HG03280 (cell line): ENCODE data around the gene INO80.
"Not testable (repeated sequence)": the region's sequence is repeated elsewhere in the genome, so short reads cannot be mapped to it uniquely, and the experiment has no call there.

Experiments
- ATAC-seq: cut with Tn5 transposase; IDR thresholded peaks from one replicate; pipeline ENCODE4 v1.9.1; 2021; ENCODE audit warnings: mild to moderate bottlenecking, moderate library complexity; ENCODE audit not compliant: unreplicated experiment

INO80 gene

DNA sequence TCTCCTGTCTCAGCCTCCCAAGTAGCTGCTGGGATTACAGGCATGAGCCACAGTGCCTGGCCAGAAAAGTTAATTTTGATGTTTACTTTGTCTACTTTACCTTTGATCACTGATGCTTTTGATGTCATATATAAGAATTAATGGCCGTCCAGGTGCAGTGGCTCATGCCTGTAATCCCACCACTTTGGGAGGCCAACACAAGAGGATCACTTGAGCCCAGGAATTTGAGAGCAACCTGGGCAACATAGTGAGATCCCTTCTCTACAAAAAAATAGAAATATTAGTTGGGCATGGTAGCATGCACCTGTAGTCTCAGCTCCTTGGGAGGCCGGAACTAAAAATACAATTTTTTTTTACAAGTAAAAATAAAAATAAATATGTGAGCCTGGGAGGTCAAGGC, 6.8 kb upstream of the INO80 start:
- ATAC-seq, result no peak

GRCh38 chr15:41121951-41122350, 5.9 kb upstream of the INO80 start:
- no peak for ATAC-seq

DNA sequence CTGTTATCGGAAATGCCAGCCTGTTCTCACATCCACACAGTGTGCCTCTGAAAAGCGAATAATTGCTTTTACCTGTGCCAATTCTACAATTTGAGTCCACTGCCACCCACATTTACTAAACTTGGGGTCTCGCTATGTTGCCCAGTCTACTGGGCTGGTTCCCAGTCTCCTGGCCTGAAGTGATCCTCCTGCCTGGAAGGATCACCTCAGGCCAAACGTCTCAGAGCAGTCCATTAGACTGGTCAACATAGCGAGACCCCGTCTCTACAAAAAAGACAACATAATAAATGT, 827 bp upstream of the INO80 start:
- no peak for ATAC-seq

- ATAC-seq, result peak; percentile 54
These were observed 396 bp downstream of the INO80 start for GRCh38 chr15:41115652-41116115.

DNA sequence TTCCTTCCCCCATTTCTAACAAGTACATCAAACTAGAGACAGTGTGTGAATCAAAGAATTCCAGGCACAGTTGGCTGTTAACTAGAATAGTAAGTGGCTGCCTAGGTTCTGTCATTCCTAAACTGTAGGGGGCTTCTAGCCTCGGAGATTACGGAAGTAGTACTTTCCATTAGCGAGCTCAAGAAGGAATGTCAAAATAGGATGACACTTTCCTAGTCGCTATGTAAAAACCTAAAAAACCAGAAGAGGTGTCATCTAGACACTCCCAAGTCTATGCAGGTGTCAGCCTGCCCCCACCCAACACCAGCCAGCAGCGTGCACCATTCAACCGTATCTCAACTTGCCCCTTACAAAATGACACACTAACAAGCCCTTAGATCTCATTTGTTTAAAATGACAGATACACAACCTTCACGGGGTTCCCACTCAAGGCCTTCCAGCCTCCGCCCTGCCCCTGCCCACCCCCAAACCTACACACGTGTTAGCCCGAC, 874 bp downstream of the INO80 start:
- peak; percentile 8 for ATAC-seq

DNA sequence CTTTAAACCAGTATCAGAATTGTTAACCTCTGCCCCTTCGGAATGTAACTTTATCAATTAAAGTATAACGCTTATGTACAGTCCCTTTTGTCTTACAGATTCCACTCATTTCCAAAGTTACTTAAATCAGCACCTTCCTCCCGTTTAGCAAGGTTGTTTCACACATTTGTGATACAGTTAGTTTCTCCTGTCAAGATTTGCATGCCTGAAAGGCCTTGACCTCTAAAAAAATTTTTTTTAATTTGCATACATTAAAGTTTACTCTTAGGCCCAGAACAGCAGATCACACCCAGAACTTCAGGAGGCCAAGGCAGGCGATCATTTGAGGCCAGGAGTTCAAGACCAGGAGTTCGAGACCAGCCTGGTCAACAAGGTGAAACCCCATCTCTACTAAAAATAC, 9.1 kb downstream of the INO80 start:
- no peak for ATAC-seq

- ATAC-seq, result no peak
These were observed 10.4 kb downstream of the INO80 start for GRCh38 chr15:41105348-41106334.

- ATAC-seq, result no peak
These were observed 11.8 kb downstream of the INO80 start for GRCh38 chr15:41104234-41104633.

DNA sequence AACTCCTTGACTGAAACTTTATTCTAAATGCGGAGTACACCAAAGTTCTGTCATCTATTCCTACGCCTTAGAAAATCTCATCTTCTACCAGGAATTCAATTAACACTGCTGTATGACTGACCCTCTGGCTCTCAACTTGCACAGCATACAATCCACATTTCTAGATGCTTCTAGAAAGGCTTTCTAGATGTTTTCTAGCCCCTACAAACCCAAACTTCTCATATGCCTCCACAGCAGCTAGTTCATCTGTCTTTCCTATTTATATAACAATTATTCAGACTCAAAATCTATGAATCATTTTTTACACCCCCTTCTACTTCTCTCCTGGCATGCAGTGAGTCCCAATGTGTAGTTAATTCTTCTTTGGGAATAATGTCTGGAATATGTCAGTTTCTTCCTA, 13.2 kb downstream of the INO80 start:
- ATAC-seq, result no peak

DNA sequence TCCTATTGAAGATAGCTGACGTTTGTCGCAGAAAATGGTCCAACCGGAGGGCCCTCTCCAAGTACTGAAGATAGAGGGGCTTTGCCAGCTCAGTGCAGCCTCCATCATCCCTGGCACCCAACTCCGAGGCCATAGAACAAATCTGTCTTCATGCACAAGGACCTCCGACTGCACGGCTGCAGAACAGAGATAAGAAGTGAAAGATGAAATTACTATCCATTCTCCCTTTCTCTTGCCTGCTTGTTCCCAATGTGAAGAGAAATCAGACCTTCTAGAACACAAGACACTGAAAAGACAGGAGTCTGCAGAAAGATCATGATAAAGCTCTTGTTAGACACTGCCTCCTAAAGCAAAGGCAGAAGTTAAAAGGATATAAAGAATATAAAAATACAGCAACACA, 19.9 kb downstream of the INO80 start:
- no peak for ATAC-seq

GRCh38 chr15:41085029-41085428, 31.1 kb downstream of the INO80 start:
- ATAC-seq, result no peak

DNA sequence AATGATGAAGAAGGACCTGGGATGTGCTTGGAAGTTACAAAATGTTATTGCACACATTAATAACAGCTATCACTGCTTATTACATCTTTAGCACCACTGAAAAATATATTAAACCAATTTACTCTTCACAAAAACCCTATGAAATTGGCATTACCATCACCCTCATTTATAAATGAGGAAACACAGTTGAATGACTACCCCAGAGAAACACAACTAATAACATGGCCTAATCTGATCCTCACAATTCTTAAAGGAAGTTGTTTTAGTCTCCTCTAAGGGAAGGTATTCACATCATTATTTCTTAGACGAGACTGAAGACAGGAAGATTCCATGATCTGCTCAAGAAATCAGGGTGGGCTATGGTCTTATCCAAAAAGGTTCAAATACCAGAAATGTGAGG, 35.9 kb downstream of the INO80 start:
- ATAC-seq, result no peak

GRCh38 chr15:41079717-41080116, 36.4 kb downstream of the INO80 start:
- ATAC-seq, result no peak

DNA sequence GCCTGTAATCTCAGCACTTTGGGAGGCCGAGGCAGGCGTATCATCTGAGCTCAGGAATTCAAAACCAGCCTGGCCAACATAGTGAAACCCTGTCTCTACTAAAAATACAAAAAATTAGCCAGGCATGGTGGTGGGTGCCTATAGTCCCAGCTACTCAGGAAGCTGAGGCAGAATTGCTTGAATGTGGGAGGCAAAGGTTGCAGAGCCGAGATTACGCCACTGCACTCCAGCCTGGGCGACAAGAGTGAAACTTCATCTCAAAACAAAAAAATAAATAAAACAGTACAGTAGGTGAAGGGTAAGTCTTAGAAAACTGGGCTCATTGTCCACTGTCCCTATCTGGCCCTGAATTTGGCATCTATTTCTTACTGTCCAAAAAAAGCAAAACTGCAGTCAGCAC, 37.2 kb downstream of the INO80 start:
- not testable (repeated sequence) for ATAC-seq

DNA sequence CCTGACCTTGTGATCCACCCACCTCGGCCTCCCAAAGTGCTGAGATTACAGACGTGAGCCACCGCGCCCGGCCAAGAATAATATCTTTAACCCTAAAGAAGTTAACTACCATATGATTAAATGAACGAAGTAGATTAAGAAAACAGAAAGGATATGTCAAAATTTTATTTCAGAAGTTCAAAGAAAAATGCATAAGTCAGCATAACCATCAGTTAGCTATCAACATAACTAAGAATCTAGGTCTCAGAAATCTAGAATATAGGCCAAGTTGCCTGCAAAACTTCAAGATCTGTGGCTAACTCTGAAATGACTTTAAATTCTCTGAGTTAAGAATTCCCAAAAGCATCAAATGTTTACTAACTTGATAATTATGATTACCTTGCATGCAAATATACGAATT, 38.0 kb downstream of the INO80 start:
- no peak for ATAC-seq

- no peak for ATAC-seq
These were observed 43.1 kb downstream of the INO80 start for GRCh38 chr15:41073028-41073427.

DNA sequence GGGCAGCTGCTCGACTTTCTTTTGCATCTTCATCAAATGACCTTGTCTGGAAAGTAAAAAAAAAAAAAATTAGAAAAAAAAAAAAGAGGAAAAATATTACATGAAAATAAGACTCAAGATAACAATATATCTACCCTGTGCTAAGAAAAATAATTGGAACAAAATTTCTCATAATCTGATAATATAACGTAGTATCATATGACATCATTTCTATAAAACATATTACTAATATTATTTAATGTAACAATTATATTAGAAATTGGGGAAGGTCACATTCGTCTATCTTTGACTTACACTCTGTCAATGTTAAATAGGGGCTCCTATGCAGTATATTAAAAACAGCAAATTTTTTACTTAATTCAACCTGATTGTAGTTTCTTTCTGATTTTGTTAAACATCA, 44.1 kb downstream of the INO80 start:
- ATAC-seq, result no peak

DNA sequence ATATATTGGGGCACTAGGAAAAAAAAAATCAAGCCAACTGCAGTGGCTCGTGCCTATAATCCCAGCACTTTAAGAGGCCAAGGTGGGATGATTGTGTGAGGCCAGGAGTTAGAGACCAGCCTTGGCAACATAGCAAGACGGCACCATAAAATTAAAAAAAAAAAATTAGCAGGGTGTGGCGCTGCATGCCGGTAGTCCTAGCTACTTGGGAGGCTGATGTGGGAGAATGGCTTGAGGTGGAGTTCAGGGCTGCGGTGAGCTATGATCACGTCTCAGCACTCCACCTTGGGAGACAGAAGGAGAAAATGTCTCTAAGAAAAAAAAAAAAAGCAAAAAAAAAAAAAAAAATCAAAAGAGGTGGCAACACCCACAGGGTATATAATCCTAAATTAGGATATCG, 49.6 kb downstream of the INO80 start:
- ATAC-seq, result no peak

DNA sequence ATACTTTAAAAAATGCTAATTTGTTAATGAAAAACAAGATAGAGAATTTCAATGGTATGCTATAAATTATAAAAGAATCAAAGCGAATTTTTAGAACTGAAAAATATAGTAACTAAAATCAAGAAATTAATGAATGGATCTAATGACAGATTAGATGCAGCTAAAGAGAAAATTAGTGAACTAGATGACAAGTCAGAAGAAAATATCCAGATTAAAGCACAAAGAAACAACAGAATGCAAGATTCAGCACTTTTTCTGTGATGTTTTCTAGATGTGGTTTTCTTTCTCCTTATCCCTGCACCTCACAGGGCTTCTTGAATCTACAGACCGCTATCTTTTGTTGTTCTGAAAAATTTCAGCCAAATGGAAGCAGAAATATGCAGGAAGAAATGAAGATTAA, 54.4 kb downstream of the INO80 start:
- ATAC-seq, result no peak

- no peak for ATAC-seq
These were observed 55.6 kb downstream of the INO80 start for GRCh38 chr15:41060505-41060904.

DNA sequence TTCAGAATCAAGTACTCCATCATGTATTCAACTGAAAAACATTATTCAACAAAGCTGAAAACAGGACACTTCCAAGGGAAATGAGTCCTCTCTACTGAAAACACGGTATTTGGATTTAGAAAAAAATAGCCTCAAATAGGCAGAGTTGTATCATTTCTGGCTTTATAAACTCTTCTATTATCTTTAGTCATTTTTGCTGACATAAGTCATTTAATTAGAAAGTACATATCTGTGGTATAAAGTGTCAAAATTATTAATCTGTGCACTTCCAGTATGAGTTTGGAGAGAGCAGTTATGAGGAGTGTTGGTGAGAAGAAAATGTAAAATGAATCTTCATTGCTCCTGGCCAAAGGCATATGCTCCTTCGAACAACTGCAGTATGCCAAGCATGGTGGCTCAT, 59.3 kb downstream of the INO80 start:
- no peak for ATAC-seq

DNA sequence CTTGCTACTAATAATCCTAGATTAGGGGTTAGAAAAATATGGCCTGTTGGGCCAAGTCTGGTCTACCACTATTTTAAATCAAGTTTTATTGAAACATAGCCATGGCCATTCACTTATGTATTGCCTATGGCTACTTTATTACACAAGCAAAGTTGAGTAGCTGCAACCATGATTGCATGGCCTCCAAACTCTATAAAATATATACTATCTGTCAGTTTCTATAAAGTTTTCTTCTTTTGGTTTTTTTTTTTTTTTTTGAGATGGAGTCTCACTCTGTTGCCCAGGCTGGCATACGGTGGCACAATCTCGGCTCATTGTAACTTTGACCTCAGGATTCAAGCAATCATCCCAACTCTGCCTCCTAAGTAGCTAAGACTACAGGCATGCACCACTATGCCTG, 60.4 kb downstream of the INO80 start:
- no peak for ATAC-seq

DNA sequence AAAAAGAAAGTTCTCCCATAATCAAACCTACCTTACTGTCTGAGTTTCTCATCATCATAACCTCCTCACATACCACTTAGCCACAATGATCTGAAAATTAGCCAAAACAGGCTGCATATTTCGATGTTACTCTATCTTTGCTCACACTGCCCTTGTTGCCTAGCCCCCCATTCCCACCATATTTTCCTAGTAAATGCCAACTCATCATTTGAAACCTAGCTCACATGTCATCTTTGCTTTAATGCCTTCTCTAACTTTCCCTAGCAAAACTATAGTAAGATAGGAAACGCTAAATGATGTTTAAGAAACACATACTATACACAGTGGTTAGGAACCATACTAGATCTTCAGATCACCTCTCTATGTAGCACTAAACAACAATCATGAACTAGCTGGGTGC, 64.9 kb downstream of the INO80 start:
- no peak for ATAC-seq
